Mononuclear cell (primary cell): ENCODE results near the gene FAM168A. TPM values are rescaled to one million over a fixed set of nuclear protein-coding genes. Genes with fewer than 3 reads are reported as not detected.
"Not testable (repeated sequence)": the region's sequence is repeated elsewhere in the genome, so short reads cannot be mapped to it uniquely, and the experiment has no call there.

Source experiments
- H3K27me3 ChIP-seq: 2 replicates; pipeline ENCODE4 v1.6.0; 2011; ENCODE audit warnings: low read length, control low read depth; ENCODE audit not compliant: insufficient read depth
- H3K4me1 ChIP-seq: 2 replicates; pipeline ENCODE4 v1.5.1; 2011; ENCODE audit warnings: mild to moderate bottlenecking, low read length, control low read depth; ENCODE audit not compliant: insufficient read depth
- H3K4me3 ChIP-seq: 2 replicates; pipeline ENCODE4 v1.5.1; 2011; ENCODE audit warnings: mild to moderate bottlenecking, low read length, moderate library complexity
- H3K9me3 ChIP-seq: 2 replicates; pipeline ENCODE4 v1.5.1; 2011; ENCODE audit warnings: low read depth, mild to moderate bottlenecking, control low read depth, low read length
- total RNA-seq: library from RNA; depleted of rRNA; stranded (reverse); fragments of >200 nt; gene quantifications from one replicate; pipeline ENCODE4 v1.2.3, GENCODE V29; 2012

Gene FAM168A
- total RNA-seq, 1 donor: 13.2 TPM

DNA sequence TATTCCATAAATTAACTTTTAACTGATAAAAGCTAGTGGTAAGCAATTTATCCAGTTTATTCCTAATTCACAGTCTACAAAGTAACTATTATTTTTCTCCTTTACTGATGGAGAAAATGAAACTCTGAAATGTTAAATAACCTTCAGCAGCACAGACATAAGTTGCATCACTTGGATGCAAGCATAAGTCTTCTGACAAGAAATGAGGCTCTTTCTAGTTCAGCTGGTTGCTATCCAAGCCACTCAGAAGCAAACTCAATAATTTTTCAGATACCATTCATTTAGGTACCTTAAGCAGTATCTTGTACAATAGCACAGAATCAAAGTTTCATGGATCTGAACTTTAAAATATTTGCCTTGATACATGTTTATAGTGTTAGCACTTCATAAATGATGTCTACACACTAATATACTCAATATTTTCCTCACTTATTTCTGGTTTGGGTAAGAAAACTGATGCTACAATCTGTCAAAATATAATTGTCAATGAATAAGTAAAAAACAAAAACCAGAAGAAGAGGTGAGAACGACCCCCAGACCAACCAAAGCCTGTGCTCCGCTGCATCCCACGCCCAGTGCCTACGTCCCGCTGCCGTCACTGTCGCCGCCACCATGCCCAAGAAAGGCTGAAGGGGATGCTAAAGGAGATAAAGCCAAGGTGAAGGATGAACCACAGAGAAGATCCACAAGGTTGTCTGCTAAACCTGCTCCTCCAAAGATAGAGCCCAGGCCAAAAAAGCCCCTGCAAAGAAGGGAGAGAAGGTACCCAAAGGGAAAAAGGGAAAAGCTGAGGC is 18.1 kb downstream of the FAM168A start:
- Histone ChIP-seq H3K4me3 (no peak overlapping the region), H3K9me3 (no peaks in the 10 kb centered on the region), H3K4me1 (peaks cover 3% of the 10 kb centered on the region), H3K27me3 (no peaks in the 10 kb centered on the region)

DNA sequence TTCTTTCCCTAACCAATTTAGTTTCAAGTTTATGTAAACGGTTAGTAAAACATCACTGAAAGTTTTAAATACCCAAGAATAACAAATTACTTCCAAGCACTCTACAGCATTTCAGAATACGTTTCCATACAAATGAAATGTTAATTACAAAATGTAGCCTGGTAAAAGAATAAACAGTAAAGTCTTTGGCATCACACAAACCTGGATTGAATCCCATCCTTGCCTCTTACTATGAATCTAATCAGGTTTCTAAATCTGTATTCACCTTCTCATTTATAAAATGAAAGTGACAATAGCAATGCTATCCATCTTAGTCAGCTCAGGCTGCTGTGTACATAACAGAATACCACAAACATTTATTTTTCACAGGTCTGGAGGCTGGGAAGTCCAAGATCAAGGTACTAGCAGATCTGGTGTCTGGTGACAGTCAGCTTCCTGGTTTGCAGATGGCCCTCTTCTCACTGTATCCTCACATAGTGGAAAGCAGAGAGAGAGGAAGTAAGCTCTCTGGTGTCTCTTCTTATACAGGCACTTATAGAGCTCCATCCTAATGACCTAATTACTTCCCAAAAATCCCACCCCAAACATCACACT is 19.2 kb downstream of the FAM168A start:
- Histone ChIP-seq H3K4me3 (no peak overlapping the region), H3K4me1 (peaks cover 3% of the 10 kb centered on the region), H3K9me3 (no peaks in the 10 kb centered on the region), H3K27me3 (no peaks in the 10 kb centered on the region)

DNA sequence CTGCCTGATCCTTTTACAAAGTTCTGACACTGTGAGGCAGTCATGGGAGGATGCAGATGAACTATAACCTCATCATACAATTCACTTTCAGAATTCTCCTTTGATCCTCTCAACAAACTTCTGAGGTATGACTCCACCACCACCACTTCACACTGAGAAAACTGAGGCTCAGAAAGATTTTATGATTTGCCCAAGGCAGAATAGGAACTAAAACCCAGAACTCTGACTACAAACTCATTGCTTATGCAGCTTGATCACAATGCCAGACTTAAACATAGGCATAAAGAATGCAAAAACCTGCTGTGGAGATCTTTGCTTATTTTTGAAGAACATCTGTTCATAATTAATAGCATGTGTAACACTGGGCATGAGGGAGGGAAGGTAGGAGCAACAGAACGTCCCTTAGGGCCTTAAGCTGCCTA is 20.4 kb downstream of the FAM168A start:
- peaks cover 3% of the 10 kb centered on the region for H3K4me1 ChIP-seq
- H3K4me3 ChIP-seq: no peak overlapping the region
- H3K27me3 ChIP-seq: no peaks in the 10 kb centered on the region
- no peaks in the 10 kb centered on the region for H3K9me3 ChIP-seq

DNA sequence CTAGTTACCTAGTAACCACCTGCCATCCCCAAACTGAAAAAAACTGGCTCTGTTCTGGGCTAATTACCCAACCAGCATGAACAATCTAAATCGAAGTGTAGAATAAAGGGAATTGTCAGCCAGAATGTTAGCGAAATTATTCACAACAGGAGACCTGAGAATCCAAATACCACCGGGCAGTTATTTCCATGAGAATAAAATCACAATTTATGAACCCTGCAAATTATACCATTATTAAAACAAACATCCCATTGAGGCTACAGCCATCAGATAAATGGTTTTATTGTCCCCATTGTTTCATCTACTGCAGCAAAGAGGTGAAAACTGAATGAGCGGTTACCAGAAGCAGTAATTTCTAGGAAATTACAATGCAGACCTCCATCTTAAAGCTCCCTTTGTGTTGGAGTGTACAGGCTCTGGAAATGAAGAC is 21.7 kb downstream of the FAM168A start:
- peaks cover 3% of the 10 kb centered on the region for H3K4me1 ChIP-seq
- H3K27me3 ChIP-seq: no peaks in the 10 kb centered on the region
- H3K9me3 ChIP-seq: no peaks in the 10 kb centered on the region
- H3K4me3 ChIP-seq: no peak overlapping the region

DNA sequence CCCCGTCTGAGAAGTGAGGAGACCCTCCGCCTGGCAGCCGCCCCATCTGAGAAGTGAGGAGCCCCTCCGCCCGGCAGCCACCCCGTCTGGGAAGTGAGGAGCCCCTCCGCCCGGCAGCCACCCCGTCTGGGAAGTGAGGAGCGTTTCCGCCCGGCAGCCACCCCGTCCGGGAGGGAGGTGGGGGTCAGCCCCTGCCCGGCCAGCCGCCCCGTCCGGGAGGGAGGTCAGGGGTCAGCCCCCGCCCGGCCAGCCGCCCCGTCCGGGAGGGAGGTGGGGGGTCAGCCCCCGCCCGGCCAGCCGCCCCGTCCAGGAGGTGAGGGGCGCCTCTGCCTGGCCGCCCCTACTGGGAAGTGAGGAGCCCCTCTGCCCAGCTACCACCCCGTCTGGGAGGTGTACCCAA is 25.9 kb downstream of the FAM168A start:
- not testable (repeated sequence) for H3K27me3 ChIP-seq, H3K9me3 ChIP-seq, H3K4me3 ChIP-seq, H3K4me1 ChIP-seq

DNA sequence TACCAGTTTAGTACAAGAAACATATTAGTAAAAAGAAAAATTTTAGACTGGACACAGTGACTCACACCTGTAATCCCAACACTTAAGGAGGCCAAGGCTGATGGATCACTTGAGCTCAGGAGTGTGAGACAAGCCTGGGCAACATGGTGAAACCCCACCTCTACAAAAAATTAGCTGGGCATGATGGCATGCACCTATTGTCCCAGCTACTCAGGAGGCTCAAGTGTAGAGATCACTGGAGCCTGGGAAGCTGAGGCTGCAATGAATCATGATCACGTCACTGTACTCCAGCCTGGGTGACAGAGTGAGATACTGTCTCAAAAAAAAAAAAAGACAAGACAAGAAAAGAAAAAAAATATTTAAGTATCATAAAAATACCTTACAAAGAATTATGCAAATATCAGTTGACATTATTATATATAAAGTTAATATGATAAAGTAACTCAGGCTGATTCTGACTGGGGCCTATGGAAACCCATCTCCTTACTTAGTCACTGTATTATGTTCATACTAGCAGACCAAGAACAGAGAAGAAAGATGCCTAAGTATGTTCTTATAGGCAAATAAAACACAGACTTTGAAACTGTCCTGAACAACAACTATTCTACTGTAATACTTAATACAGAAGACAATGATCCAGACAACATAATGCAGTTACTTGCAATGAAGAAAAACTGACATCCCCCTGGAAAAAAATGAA is 27.3 kb downstream of the FAM168A start:
- Histone ChIP-seq H3K4me3 (no peak overlapping the region), H3K27me3 (no peaks in the 10 kb centered on the region), H3K9me3 (no peaks in the 10 kb centered on the region), H3K4me1 (no peaks in the 10 kb centered on the region)

DNA sequence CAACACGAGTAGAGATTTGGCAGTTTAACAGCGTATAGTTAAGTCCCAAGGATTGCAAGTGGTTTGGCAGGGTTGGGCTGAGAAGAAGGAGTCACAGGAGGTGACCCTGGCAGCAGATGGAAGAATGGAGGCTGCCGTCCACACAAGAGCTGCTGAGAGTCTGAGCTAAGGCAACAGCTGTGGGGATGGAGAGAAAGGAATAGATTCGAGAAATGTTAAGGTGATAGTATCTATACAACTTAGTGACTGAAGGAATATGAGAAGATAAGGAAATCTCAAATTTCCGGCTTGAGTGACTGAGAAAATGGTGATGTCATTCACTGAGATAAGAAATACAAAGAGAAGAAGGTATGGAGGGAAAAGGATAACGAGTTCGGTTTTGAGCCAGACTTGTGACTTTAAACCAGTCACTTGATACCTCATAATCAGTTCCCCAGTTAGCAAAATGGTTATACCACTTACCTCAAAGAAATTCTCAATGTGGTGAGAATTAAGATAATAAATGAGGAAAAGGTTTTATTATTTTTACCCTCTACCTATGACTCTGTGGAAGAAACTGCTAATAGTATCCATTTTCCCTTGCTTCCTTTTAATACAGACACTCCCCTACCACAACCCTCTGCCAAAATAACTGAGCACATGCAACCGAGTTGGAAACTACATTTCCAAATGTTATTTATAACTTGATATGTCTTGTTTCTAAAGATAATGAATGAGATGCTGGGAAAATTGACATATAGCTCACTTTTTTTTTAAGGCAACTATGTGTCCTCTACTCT is 30.7 kb downstream of the FAM168A start:
- H3K4me1 ChIP-seq: no peaks in the 10 kb centered on the region
- H3K9me3 ChIP-seq: no peaks in the 10 kb centered on the region
- H3K27me3 ChIP-seq: no peaks in the 10 kb centered on the region
- no peak overlapping the region for H3K4me3 ChIP-seq

DNA sequence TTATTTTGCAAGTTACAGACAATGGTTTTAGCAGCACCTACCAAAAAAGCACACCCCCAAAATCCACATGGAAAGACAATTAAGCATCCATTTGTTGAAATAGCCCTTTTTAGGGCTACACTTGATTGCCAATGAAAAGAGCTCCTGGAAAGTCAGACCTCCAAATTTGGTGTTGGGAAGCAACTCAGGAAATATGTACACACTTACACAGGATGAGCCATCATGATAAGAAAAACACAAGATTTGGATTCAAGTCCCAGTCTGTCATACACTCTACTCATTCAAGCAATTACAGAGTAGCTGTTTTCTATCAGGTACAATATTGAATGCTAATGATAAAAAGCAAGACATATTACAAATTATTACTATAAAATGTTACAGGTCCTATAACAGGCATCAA is 31.5 kb downstream of the FAM168A start:
- Histone ChIP-seq H3K4me1 (no peaks in the 10 kb centered on the region), H3K27me3 (no peaks in the 10 kb centered on the region), H3K4me3 (no peak overlapping the region), H3K9me3 (no peaks in the 10 kb centered on the region)

DNA sequence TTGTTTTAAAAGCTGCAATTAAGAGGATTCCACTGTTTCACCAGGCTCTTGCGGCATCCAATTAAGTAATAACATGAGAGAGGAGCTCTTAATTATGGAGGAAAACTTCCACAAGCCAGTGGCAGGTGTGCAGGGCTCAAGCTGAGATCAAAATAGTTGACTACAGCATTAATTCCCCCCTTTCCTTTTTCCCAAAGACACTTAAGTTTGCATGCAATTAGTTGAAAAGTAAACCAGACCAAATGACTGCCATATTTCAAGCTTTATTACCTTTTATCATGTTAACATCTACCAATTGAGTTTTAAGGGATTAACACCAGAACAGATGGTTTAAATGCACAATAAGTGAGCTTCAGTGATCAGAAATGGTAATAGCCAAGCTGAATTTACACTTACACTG is 32.1 kb downstream of the FAM168A start:
- no peak overlapping the region for H3K4me3 ChIP-seq
- no peaks in the 10 kb centered on the region for H3K9me3 ChIP-seq
- H3K27me3 ChIP-seq: no peaks in the 10 kb centered on the region
- H3K4me1 ChIP-seq: no peaks in the 10 kb centered on the region

DNA sequence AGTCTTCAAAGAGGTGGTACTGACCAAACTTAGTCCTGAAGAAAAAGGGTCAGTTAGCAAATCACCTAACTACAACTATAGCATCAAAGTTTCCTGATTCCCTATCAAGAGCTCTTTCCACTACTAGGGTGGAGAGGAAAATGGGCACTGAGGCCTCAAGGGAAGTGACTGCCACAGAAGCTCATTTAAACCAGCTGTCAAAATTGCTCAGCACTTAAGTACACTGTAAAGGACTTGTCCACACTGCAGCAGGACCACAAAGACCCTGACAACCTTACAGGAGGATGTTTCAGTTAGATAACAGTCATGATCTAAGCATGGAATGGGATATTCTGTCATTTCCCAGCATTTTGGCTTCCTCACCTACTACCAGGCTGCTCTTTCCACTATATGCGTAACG is 33.0 kb downstream of the FAM168A start:
- Histone ChIP-seq H3K4me1 (no peaks in the 10 kb centered on the region), H3K4me3 (no peak overlapping the region), H3K9me3 (no peaks in the 10 kb centered on the region), H3K27me3 (no peaks in the 10 kb centered on the region)

DNA sequence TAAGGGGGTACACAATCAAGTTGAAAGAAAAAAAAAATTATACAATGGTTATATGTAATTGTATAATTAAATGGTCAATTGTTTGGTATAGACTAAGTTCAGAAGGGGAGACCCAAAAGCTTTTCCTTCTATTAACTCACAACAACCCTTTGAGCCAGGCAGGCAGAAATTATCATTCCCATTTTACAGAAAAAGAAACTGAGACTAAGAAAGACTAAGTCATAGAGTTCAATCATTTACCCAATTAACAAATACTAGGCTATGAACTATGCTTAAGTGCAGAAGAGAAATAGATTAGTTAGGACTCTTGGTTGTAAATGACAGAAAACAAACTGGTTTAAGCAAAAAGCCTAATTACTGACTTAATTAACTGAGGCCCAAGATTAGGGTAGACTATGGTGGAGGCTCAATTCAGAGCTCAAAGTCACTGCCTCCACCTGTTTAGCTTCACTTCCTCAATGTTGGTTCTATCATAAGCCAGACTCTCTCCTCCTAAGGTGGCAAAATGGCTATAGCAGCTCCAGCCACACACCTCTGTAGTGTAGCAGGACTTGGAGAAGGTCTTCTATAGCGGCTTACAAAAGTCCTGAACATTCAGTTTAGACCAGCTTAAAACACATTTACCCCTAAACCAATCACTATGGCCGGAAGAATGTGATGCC is 34.2 kb downstream of the FAM168A start:
- Histone ChIP-seq H3K9me3 (no peaks in the 10 kb centered on the region), H3K4me1 (no peaks in the 10 kb centered on the region), H3K4me3 (no peak overlapping the region), H3K27me3 (no peaks in the 10 kb centered on the region)

DNA sequence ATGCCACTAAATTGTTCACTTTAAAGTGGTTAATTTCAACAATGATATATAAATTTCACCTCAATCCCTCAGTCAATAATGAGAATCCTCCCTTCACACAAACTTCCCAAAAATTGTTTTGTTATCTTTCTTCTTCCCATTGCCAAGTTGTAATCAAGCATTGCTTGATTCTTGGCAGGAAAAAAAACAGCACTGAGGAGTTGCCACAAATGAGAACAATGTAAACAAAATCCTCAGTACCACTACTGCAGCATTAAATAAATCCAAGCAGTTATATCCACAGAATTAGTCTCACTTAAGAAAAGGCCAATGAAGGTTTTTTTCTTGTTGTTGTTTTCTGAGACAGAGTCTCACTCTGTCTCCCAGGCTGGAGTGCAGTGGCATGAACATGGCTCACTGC is 38.2 kb downstream of the FAM168A start:
- no peaks in the 10 kb centered on the region for H3K9me3 ChIP-seq
- peaks cover 9% of the 10 kb centered on the region for H3K4me1 ChIP-seq
- H3K4me3 ChIP-seq: no peak overlapping the region
- no peaks in the 10 kb centered on the region for H3K27me3 ChIP-seq

DNA sequence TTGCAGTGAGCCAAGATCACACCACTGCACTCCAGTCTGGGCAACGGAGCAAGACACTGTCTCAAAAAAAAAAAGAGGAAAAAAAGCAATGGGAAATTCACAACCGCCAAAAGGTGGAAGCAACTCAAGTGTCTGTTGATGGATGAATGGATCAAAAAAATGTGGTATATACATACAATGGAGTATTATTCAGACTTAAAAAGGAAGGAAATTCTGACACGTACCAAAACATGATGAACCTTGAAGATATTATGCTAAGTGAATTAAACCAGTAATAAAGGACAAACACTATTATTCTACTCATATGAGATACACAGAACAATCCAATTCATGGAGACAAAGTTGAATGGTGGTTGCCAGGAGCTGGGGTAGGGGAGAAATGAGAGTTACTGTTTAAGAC is 40.9 kb downstream of the FAM168A start:
- peaks cover 12% of the 10 kb centered on the region for H3K4me1 ChIP-seq
- H3K9me3 ChIP-seq: no peaks in the 10 kb centered on the region
- H3K27me3 ChIP-seq: no peaks in the 10 kb centered on the region
- no peak overlapping the region for H3K4me3 ChIP-seq

DNA sequence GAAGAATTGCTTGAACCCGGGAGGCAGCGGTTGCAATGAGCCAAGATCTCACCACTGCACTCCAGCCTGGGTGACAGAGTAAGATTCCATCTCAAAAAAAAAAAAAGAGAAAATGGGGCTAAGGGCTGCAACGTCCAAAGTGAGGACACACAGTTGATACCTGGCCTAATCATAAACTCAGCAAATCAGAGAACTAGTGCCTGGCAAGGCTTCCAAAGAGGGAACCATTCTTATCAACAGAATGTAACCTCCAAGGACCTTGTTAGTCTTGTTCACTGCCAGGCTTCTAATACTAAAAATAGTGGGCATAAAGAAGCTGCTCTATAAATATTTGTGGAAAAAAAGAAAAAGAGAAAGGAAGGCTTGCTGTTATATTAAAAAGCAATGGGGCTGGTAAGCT is 42.3 kb downstream of the FAM168A start:
- no peaks in the 10 kb centered on the region for H3K27me3 ChIP-seq

More for the DNA sequence above, 42.3 kb downstream of the FAM168A start:
- peaks cover 22% of the 10 kb centered on the region for H3K4me1 ChIP-seq
- no peak overlapping the region for H3K4me3 ChIP-seq
- H3K9me3 ChIP-seq: no peaks in the 10 kb centered on the region
